Left cardiac atrium (tissue), 4 donors: ENCODE results near the gene FADS3. TPM values are rescaled to one million over a fixed set of nuclear protein-coding genes. Genes with fewer than 3 reads are reported as not detected.

Experiments
- ATAC-seq, 2 donors: fragments of 200-7000 bp; cut with Tn5 transposase; one replicate each; pipeline ENCODE4 v1.9.1; 2020; ENCODE audit warnings: mild to moderate bottlenecking in 2 of 2, moderate library complexity in 2 of 2
- DNase-seq: peaks from one replicate; pipeline ENCODE4 v3.0.0-alpha.2; 2020
- intact Hi-C, 2 donors: fragments of 100-400 bp; cut with DNase I; formaldehyde crosslinking; loops; one replicate each; pipeline versions ENCODE4 v1.14.1 to v1.15.1; 2022 to 2023
- total RNA-seq, 2 donors: library from RNA; stranded (reverse); fragmentation: NEBNext Ultra II Directional; extraction: Animal tissue kit (Norgen Biotek cat#: 25700); gene quantifications; one replicate each; pipeline ENCODE4 v1.2.1, GENCODE V29; 2021
- donor health status: DM: no; HTN: yes; CAD: no.
- donor health status: DM: no; HTN: yes; CAD: no; lungs with severe emphysema.
- donor health status: DM: yes; HTN: yes; CAD: no.
- donor health status: Dilated cardiomyopathy.

FADS3 gene
- total RNA-seq, 2 donors from 2014 or later, result 70.5 to 90.6 TPM

- intact Hi-C loops, result loop anchor here in 1 of 2 donors (5.0 kb wide), 1 partner anchor 34 kb away; the partner anchor contains the start of gene FADS1
- DNase-seq, result peak; percentile 61
- ATAC-seq, result peak; percentile 77 to 84
Measured at GRCh38 chr11:61851113-61851899, 40.0 kb downstream of the FADS3 start.

DNA sequence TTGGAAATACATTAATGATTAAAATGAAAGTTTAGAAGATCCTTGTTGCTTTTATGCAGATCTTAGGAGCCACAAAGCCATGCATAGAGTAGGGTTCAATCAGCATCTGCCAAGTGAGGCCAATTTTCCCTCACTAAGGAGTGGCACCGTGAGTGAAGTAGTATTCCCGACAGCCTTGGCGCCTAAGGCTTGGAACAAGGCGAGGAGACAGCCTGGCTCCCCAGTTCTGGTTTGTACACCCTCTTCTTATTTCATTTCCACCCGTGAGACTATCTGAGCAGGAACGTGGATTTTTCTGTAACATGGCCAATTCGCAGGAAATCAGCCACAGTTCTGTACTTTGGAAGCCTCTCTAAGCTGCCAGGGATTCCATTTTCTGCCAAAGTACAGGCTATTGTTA lies 40.7 kb downstream of the FADS3 start:
- DNase-seq, result no peak
- intact Hi-C loops, result loop anchor here in 1 of 2 donors (5.0 kb wide), 1 partner anchor 33 kb away; the partner anchor contains the start of gene FADS1
- peak in 1 of 2 donors; percentile 7 for ATAC-seq

DNA sequence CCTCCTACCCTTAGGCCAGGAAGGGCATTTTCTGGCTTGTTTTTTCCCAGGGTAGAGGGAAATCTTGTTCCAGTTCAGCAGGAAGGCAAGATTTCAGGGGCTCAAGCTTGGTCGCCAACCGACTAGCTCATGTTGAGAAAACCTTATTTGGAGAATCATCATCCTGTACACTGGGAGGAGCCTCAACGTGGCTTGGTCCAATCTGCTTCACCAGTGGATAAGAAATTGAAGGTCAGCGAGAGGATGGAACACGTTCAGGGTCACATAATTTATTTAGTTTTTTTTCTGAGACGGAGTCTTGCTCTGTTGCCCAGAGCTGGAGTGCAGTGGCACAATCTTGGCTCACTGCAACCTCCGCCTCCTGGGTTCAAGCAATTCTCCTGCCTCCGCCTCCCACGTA lies 42.7 kb downstream of the FADS3 start:
- intact Hi-C loops, result no loop called here
- no peak for ATAC-seq
- no peak for DNase-seq

GRCh38 chr11:61847914-61848581 lies 43.3 kb downstream of the FADS3 start:
- no peak for DNase-seq
- ATAC-seq, result no peak
- intact Hi-C loops, result no loop called here

DNA sequence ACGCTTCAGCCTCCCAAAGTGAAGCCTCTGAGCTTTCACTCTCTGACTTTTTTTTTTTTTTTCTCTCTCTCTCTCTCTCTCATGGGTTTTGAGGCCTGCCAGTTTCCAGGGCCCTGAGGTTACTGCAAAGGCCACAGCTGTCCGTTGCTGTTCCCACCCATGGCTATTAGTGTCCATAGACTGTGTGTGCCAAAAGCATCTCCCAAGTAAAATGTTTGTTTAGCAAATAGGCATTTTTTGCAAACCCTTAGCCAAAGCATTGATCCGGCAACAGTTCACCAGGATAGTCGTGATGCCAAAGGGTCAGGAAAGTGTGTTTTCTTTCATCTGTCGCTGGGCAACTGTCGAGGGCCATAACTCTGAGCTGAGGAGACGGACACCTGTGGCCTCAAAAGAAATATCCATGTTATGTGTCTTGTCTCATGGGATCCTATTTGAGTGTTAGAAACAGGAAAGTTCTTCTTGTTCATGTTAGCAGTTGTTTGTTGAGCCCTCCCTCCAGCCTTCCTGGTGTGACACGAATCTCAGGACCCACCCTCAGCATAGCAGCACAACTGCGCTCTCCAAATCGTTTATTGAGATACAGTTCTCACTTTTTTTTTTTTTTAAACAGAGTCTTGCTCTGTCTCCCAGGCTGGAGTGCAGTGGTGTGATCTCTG lies 44.9 kb downstream of the FADS3 start:
- intact Hi-C loops, result no loop called here
- ATAC-seq (no peak), DNase-seq (no peak)

GRCh38 chr11:61844909-61845565 lies 46.3 kb downstream of the FADS3 start:
- intact Hi-C loops, result no loop called here
- ATAC-seq, result no peak
- no peak for DNase-seq

- peak in 1 of 2 donors; percentile 9 for ATAC-seq
- no peak for DNase-seq
- intact Hi-C loops, result no loop called here
Measured at GRCh38 chr11:61842528-61842820, 48.9 kb downstream of the FADS3 start.

- ATAC-seq, result peak; percentile 75 to 76
- intact Hi-C loops, result no loop called here
- DNase-seq, result no peak
Measured at GRCh38 chr11:61841636-61842527, 49.5 kb downstream of the FADS3 start.

DNA sequence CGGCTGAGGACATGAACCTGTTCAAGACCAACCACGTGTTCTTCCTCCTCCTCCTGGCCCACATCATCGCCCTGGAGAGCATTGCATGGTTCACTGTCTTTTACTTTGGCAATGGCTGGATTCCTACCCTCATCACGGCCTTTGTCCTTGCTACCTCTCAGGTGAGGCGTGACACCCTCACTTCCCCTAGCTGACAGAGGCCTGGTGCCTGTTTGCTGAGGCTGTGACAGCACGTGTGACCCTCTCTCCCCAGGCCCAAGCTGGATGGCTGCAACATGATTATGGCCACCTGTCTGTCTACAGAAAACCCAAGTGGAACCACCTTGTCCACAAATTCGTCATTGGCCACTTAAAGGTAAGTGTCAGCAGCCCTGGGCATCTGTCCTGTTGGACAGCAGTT lies 51.0 kb downstream of the FADS3 start:
- no peak for DNase-seq

GRCh38 chr11:61839742-61840141 lies 51.6 kb downstream of the FADS3 start:
- DNase-seq (no peak), ATAC-seq (no peak)
- intact Hi-C loops, result no loop called here

More for the DNA sequence above, 51.0 kb downstream of the FADS3 start:
- ATAC-seq, result no peak
- intact Hi-C loops, result no loop called here

DNA sequence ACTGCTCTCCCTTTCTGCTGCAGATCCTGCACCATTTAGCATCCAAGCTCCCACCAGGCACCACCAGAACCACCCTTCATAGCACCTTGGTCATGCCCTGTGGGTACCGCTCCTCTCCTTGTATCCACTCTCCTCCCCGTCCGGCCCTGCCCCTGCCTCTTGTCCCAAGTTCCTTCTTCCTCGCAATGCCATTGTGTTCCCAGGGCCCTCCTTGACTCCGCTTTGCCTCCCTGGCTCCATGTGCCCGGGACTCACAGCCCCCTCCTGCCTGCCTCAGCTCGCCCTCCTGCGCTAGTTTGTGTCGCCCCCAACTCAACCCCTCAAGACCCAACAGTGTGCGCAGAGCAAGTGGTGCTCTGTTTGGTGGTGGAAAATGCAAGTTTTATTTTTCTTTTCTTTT lies 52.4 kb downstream of the FADS3 start:
- intact Hi-C loops, result no loop called here
- DNase-seq (no peak), ATAC-seq (no peak)

DNA sequence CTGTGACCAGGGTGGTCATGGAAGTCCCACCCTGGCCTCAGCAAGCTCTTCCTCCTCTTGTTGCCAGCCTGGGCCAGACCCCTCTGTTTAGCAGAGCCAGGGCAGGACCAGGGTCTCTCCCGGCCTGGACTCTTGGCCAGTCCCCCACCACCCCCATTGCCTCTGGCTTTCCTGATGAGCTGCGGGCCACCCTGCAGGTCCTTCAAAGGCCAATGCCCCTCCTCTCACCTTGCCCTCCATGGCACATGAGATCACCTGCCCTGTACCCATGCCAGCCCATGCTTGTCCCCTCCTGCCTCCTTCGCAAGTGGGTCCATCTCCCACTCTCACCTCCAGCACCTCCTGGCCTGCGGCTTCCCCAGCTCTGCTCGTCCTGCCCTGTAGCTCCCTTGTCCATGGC lies 52.8 kb downstream of the FADS3 start:
- no peak for DNase-seq
- ATAC-seq, result no peak
- intact Hi-C loops, result no loop called here

DNA sequence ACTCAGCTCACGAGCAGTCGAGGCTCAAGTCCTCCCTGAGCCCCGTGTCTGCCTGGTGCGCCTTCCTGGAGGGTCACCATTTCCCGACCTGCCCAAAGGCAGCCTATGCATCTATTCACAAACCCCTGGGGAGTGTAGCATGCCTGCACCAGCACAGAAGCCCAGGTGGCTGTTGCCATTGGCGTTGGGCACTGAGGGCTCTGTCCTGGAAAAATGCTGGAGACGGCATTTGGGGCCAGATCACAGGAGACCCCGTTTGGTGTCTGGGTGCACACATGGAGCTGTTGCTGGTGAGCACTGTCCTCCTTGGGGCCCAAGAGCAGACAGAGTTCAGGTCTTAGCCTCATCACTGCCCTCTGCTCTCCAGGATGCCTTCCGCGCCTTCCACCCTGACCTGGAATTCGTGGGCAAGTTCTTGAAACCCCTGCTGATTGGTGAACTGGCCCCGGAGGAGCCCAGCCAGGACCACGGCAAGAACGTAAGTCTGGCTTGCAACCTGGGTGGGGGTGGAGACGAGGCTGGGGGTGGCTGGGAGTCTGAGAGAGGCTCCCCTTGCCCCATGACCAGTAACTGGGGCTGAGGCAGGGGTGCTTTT lies 53.8 kb downstream of the FADS3 start:
- DNase-seq, result no peak
- intact Hi-C loops, result no loop called here
- no peak for ATAC-seq

DNA sequence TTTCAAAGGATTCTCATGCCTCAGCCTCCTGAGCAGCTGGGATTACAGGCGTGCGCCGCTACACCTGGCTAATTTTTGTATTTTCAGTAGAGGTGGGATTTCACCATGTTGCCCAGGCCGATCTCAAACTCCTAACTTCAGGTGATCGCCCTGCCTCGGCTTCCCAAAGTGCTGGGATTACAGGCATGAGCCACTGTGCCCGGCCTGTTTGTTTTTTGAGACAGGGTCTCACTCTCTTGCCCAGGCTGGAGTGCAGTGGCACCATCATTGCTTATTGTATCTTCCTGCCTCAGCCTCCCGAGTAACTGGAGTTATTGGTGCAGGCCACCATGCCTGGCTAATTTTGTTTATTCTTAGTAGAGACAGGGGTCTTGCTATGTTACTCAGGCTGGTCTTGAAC lies 55.2 kb downstream of the FADS3 start:
- ATAC-seq, result no peak
- no peak for DNase-seq

DNA sequence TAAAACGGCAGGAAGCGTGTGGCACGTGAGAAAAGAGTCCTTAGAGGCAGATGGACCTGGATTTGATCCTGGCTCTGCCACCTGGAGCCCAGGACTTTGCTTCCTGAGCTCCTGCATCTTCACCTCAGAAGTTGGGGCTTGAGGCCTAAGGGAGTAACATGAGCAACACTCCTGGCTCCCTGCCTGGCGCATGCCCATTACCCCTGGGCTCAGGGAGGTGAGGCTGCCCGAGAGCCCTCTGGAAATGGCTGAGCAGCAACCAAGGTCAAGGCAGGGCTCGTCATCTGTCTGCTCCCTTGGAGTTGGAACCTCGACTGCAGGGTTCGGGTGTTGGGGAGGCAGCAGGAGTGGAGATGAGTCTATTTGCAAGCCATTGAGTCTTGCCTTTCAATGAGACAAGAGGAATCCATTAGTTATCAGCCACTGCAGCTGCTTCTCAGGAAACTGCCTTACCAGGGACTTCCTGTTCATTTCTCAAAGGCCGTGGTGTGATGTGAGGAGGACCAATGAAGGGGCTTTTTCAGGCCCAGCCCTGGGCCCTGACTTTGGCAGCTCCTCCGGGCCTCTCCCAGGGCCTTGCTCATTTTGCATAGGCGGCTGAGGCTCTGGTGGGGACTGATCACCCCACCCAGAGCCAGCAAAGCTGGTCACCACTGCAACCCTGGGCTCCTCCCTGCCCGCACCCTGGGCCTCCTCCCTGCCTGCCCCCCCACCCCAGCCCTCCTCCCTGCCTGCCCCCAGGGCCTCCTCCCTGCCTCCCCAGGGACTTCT lies 56.9 kb downstream of the FADS3 start:
- DNase-seq (peak; percentile 79), ATAC-seq (peak; percentile 85 to 91)
- intact Hi-C loops, result no loop called here

More for the DNA sequence above, 55.2 kb downstream of the FADS3 start:
- intact Hi-C loops, result no loop called here

DNA sequence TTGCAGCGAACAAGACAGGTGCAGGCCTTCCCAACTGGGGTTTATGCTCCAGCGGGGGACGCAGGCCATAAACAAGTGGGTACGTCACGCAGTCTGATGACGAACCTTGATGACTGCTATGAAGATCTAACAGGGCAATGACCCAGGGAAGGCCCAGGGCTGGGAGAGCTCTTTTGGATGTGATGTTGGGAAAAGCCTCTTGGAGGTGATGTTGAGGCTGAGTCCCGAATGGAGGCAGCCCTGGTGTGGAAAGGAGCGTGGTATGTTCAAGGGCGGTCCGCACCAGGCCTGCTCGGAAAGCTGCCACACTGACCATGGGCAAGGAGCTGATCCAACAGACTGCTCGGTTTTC lies 57.4 kb downstream of the FADS3 start:
- no peak for ATAC-seq
- no peak for DNase-seq
- intact Hi-C loops, result no loop called here

DNA sequence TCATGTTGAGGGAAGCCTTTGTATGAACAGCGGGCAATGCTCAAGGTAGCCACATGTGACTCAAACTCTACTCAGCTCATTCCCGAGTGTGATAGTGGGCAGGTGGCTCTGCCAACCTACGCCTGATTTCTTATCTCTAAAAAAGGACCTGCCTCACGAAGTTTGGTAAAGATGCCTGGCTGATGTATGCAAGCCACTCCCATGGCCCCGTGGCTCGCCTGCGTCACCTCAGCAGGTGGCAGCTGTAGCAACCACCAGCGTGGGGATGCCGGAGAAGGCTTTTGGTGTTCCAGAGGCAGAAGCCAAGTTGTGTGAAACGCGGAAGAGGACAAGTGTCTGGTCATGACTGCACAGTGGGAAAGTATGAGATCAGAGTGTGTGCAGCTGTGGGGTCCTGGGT lies 57.9 kb downstream of the FADS3 start:
- no peak for ATAC-seq
- no peak for DNase-seq
- intact Hi-C loops, result no loop called here

DNA sequence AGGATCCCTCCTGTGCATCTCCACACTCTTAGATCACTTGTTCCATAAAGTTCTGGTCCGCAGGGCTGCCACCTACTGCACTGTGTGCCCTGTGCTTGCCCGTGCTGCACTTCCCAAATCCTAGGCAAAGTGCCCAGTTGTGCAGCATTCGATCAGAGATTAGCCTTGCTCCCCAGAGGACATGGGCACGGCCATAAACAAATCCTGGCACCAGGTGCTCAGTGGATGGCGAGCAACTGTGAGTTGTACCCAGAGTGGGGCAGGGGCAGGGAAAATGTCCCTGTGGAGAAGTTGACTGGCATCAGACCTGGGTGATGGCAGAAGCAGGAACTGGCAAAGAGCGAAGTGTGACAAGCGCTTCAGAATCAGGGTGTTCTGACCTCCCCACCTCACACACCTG lies 58.6 kb downstream of the FADS3 start:
- DNase-seq, result no peak
- no peak for ATAC-seq
- intact Hi-C loops, result no loop called here
